GM12891 (cell line): Measurements from ENCODE around the gene NAV2.

Experiments
- POLR2A ChIP-seq: IDR thresholded peaks from 2 replicates; pipeline ENCODE4 v1.6.1; 2011; ENCODE audit warnings: low read depth, low read length, control low read depth
- POLR2AphosphoS5 ChIP-seq: IDR thresholded peaks from 2 replicates; pipeline ENCODE4 v1.6.1; 2011; ENCODE audit warnings: low read depth, low read length, control low read depth
- POU2F2 ChIP-seq: IDR thresholded peaks from 2 replicates; pipeline ENCODE4 v1.6.1; 2011; ENCODE audit warnings: low read depth, mild to moderate bottlenecking, control low read depth, low read length, moderate library complexity
- SPI1 ChIP-seq: IDR thresholded peaks from 2 replicates; pipeline ENCODE4 v1.6.1; 2011; ENCODE audit warnings: low read depth, low read length, control low read depth
- TAF1 ChIP-seq: IDR thresholded peaks from 2 replicates; pipeline ENCODE4 v1.6.1; 2011; ENCODE audit warnings: low read depth, low read length, control low read depth

DNA sequence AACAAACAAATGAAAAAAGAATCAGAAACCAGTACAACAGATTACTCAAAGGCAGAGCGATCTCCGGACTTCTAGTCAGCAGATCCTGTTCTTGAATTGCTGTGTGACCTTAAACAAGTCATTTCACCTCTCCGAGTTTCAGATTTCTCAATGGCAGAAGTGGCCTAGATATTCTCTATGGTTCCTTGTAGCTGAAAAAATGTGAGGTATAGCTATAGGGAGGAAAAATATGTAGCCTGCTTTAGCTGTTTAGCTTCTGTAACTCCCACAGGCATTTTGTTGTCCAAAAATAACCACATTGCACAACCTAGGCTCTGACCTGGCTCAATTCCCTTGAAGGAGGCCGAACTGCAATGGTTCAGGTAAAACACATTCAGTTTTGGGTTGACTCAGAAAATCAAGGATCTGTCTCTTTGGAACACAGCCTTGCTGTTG lies 347.0 kb downstream of the NAV2 start:
- TF ChIP-seq POLR2A (no peak), SPI1 (no peak), POLR2AphosphoS5 (no peak), TAF1 (no peak), POU2F2 (no peak)
